Osteoblast (primary cell): ENCODE results near the gene LOXHD1. TPM values are rescaled to one million over a fixed set of nuclear protein-coding genes. Genes with fewer than 3 reads are reported as not detected.

Experiments
- DNase-seq: peaks from one replicate; pipeline ENCODE4 v3.0.0; 2011; ENCODE audit warnings: low spot score, mixed read lengths; ENCODE audit not compliant: insufficient read length; ENCODE audit errors: missing footprints
- H2AFZ ChIP-seq: 2 replicates; pipeline ENCODE4 v1.6.0; 2011; ENCODE audit warnings: mild to moderate bottlenecking, low read length
- H3K27ac ChIP-seq: 2 replicates; pipeline ENCODE4 v1.5.1; 2011; ENCODE audit warnings: mild to moderate bottlenecking, low read depth, low read length, moderate library complexity
- H3K27me3 ChIP-seq: 2 replicates; pipeline ENCODE4 v1.6.0; 2012; ENCODE audit warnings: mild to moderate bottlenecking, control low read depth, inconsistent platforms, low read length, moderate library complexity; ENCODE audit not compliant: insufficient read depth
- H3K36me3 ChIP-seq: 2 replicates; pipeline ENCODE4 v1.5.1; 2011; ENCODE audit warnings: mild to moderate bottlenecking, low read length, control low read depth, moderate library complexity; ENCODE audit not compliant: insufficient read depth
- H3K4me1 ChIP-seq: 2 replicates; pipeline ENCODE4 v1.5.1; 2011; ENCODE audit warnings: mild to moderate bottlenecking, low read length, control low read depth, moderate library complexity; ENCODE audit not compliant: insufficient read depth
- H3K4me2 ChIP-seq: 2 replicates; pipeline ENCODE4 v1.6.0; 2011; ENCODE audit warnings: mild to moderate bottlenecking, low read length; ENCODE audit not compliant: insufficient read depth
- H3K4me3 ChIP-seq: fragments of 200-600 bp; sonication (generic); 3 replicates; pipeline ENCODE4 v1.5.1; 2012; ENCODE audit warnings: mild to moderate bottlenecking, low read length, inconsistent platforms; ENCODE audit not compliant: insufficient read depth
- H3K79me2 ChIP-seq: 2 replicates; pipeline ENCODE4 v1.6.0; 2012; ENCODE audit warnings: mild to moderate bottlenecking, low read length, control low read depth, inconsistent platforms; ENCODE audit not compliant: insufficient read depth
- H3K9me3 ChIP-seq: 2 replicates; pipeline ENCODE4 v1.5.1; 2011; ENCODE audit warnings: low read depth, low read length, control low read depth
- H4K20me1 ChIP-seq: 2 replicates; pipeline ENCODE4 v1.6.0; 2012; ENCODE audit warnings: mild to moderate bottlenecking, low read length, control low read depth; ENCODE audit not compliant: insufficient read depth
- total RNA-seq: library from RNA; depleted of rRNA; stranded (reverse); fragments of >200 nt; gene quantifications from 2 replicates; pipeline ENCODE4 v1.2.3, GENCODE V29; 2012
- TF ChIP-seq, protein P1 (sequence below): IDR thresholded peaks from 2 replicates; pipeline ENCODE4 v1.5.1; 2011; ENCODE audit warnings: mild to moderate bottlenecking, low read depth, low read length, moderate library complexity; ENCODE audit errors: extremely low read depth

The LOXHD1 gene
- total RNA-seq, 1 donor: not detected

GRCh38 chr18:46449499-46449898 lies 207.5 kb downstream of the LOXHD1 start:
- no peaks in the 10 kb centered on the region for H3K9me3 ChIP-seq
- H3K27me3 ChIP-seq: peaks cover 3% of the 10 kb centered on the region
- H3K27ac ChIP-seq: no peak overlapping the region
- H2AFZ ChIP-seq: no peak overlapping the region
- H3K4me2 ChIP-seq: no peak overlapping the region
- TF ChIP-seq, protein P1, sequence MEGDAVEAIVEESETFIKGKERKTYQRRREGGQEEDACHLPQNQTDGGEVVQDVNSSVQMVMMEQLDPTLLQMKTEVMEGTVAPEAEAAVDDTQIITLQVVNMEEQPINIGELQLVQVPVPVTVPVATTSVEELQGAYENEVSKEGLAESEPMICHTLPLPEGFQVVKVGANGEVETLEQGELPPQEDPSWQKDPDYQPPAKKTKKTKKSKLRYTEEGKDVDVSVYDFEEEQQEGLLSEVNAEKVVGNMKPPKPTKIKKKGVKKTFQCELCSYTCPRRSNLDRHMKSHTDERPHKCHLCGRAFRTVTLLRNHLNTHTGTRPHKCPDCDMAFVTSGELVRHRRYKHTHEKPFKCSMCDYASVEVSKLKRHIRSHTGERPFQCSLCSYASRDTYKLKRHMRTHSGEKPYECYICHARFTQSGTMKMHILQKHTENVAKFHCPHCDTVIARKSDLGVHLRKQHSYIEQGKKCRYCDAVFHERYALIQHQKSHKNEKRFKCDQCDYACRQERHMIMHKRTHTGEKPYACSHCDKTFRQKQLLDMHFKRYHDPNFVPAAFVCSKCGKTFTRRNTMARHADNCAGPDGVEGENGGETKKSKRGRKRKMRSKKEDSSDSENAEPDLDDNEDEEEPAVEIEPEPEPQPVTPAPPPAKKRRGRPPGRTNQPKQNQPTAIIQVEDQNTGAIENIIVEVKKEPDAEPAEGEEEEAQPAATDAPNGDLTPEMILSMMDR: no peak
- H4K20me1 ChIP-seq: no peaks in the 10 kb centered on the region
- no peaks in the 10 kb centered on the region for H3K79me2 ChIP-seq
- no peaks in the 10 kb centered on the region for H3K4me1 ChIP-seq
- no peaks in the 10 kb centered on the region for H3K36me3 ChIP-seq
- H3K4me3 ChIP-seq: no peak overlapping the region
- no peak for DNase-seq

- Histone ChIP-seq H3K4me2 (no peak overlapping the region), H3K79me2 (no peaks in the 10 kb centered on the region), H3K4me1 (no peaks in the 10 kb centered on the region), H3K9me3 (no peaks in the 10 kb centered on the region), H3K27ac (no peak overlapping the region), H4K20me1 (no peaks in the 10 kb centered on the region), H3K4me3 (no peak overlapping the region), H2AFZ (no peak overlapping the region), H3K27me3 (peaks cover 3% of the 10 kb centered on the region), H3K36me3 (no peaks in the 10 kb centered on the region)
- TF ChIP-seq, protein P1: no peak
- DNase-seq: no peak
These were observed 208.0 kb downstream of the LOXHD1 start for GRCh38 chr18:46449033-46449432.

DNA sequence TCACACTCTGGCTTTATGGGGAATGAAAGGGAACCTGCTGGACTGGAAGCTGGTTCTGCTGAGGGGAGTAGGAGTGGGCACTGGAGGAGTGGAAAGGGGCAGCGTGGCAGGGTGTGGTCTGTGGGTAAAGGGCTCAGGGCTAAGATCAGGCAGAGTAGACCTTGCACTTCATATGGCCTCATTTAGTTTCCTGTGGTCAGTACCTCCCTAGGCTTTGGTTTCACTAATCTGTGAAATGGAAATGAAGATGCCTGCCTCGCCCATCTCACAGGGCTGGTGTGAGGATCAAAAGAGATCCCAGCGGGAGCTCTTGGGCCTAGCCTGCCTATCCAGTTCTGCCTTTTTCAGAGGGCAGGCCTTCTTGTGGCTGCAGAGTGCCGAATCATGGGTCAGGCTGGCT lies 208.7 kb downstream of the LOXHD1 start:
- no peaks in the 10 kb centered on the region for H3K36me3 ChIP-seq
- no peak overlapping the region for H3K4me2 ChIP-seq
- no peaks in the 10 kb centered on the region for H3K79me2 ChIP-seq
- DNase-seq: no peak
- no peak overlapping the region for H2AFZ ChIP-seq
- TF ChIP-seq, protein P1: no peak
- no peak overlapping the region for H3K4me3 ChIP-seq
- H3K9me3 ChIP-seq: no peaks in the 10 kb centered on the region
- peaks cover 3% of the 10 kb centered on the region for H3K27me3 ChIP-seq
- H3K27ac ChIP-seq: no peak overlapping the region
- H4K20me1 ChIP-seq: no peaks in the 10 kb centered on the region
- no peaks in the 10 kb centered on the region for H3K4me1 ChIP-seq

DNA sequence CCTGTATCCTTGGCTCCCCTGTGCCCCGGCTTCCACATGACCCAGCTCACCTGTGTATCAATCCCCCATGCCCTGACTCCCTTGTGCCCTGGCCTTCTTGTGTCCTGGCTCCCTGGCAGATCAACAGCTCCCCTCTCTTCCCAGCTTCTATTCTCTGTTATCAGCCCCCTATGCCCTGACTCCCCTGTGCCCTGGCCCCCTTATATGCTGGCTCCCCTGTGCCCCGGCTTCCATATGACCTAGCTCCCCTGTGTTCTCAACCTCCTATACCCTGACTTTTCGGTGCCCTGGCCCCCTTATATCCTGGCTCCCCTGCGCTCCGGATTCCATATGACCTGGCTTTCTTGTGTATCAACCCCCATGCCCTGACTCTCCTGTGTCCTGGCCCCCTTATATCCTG lies 209.2 kb downstream of the LOXHD1 start:
- Histone ChIP-seq H3K4me1 (no peaks in the 10 kb centered on the region), H3K9me3 (no peaks in the 10 kb centered on the region), H3K27ac (no peak overlapping the region), H3K27me3 (peaks cover 3% of the 10 kb centered on the region), H4K20me1 (no peaks in the 10 kb centered on the region), H2AFZ (no peak overlapping the region), H3K4me3 (no peak overlapping the region), H3K36me3 (no peaks in the 10 kb centered on the region), H3K4me2 (no peak overlapping the region), H3K79me2 (no peaks in the 10 kb centered on the region)
- DNase-seq: no peak
- TF ChIP-seq, protein P1: no peak
